NCI-H1048 (cell line): ENCODE data around the gene FKBP8.

Experiments used
- DNase-seq: peaks from one replicate; lab custom pipeline; 2025; lab: John Stamatoyannopoulos, UW

The FKBP8 gene

GRCh38 chr19:18502246-18502637 lies 41.1 kb downstream of the FKBP8 start:
- no peak for DNase-seq

GRCh38 chr19:18501832-18502231 lies 41.5 kb downstream of the FKBP8 start:
- no peak for DNase-seq

GRCh38 chr19:18501351-18501750 lies 42.0 kb downstream of the FKBP8 start:
- DNase-seq = no peak

GRCh38 chr19:18500799-18501198 lies 42.6 kb downstream of the FKBP8 start:
- DNase-seq = no peak

- DNase-seq = no peak
Observed at GRCh38 chr19:18500376-18500775, 43.0 kb downstream of the FKBP8 start.

GRCh38 chr19:18499055-18499775 lies 44.2 kb downstream of the FKBP8 start:
- no peak for DNase-seq

DNA sequence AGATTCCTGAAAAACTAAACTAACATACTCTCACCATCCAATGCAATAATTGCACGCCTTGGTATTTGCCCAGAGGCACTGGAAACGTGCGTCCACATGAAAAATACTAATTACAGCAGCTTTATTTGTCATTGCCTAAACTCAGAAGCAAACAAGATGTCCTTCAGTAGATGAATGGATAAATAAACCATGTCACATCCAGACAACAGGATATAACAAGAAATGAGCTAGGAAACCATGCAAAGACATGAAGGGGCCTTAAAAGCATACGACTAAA lies 46.5 kb downstream of the FKBP8 start:
- DNase-seq = no peak

DNA sequence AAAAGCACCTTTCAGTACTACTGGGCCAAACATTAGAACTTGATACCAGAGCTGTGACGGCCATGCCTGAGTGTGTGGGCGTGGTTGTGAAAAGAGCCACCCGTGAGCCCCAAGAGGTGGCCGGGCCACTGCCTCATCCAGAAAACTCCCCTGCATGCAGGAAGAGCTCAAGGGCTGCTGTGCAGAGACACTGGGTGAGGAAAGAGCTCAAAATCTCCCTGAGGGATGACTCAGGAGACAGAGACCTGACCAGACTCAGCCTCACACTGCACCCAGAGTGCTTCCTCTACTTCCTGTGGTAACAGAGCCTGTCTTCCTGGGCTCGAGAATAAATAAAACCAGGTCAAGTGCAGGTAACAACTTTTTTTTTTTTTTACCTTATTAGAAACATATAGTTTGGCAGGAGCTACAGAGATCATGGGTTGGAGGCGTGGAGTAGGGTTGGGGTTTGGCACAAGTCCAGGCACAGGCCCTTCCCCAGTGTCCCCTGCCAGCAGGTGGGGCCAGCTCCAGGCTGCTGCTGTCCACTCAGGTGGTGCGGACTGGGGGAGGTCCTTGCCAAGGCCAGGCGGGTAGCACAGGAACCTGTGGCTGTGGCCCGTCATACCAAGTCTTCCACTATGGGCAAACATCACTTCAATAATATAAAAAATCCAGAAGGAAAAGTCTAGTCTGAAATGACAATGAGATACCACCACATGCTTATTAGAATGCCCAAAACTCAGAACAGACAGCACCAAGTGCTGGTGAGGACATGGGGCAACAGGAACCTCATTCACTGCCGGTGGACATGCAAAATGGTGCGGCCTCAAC lies 47.0 kb downstream of the FKBP8 start:
- no peak for DNase-seq

DNA sequence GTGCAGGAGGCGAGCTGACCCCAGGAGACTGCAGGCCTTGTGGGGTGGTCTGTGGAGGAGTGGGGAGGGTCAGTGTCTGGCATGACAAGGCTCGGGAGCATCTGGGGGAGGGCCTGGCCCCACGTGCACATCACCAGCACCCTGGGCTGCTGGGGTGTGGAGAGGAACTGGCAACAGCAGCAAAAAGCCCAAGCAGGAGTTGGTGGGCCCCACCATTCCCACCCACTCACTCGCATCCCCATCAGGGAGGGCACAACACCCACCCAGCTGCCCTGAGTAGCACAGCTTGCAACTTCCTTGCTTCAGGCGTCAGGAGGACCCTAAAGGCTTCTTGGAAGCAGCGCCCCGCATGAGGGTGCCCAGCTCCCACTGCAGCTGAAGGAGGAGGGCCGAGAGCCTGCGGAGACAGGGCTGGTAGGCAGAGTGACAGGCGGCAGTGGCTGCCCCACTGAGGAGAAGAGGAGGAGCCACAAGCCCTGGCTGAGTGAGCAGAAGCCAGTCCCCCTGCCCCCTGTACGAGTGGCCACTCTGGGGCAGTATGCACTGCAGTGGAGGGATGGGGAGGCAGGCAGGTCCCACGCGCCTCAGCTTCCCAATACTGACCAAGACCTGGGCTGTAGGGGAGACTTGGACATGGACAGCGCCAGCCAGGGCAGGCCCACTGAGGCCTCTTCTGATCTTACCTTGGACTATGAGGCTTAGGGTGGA lies 48.0 kb downstream of the FKBP8 start:
- DNase-seq = no peak

GRCh38 chr19:18494267-18494607 lies 49.1 kb downstream of the FKBP8 start:
- DNase-seq = no peak

DNA sequence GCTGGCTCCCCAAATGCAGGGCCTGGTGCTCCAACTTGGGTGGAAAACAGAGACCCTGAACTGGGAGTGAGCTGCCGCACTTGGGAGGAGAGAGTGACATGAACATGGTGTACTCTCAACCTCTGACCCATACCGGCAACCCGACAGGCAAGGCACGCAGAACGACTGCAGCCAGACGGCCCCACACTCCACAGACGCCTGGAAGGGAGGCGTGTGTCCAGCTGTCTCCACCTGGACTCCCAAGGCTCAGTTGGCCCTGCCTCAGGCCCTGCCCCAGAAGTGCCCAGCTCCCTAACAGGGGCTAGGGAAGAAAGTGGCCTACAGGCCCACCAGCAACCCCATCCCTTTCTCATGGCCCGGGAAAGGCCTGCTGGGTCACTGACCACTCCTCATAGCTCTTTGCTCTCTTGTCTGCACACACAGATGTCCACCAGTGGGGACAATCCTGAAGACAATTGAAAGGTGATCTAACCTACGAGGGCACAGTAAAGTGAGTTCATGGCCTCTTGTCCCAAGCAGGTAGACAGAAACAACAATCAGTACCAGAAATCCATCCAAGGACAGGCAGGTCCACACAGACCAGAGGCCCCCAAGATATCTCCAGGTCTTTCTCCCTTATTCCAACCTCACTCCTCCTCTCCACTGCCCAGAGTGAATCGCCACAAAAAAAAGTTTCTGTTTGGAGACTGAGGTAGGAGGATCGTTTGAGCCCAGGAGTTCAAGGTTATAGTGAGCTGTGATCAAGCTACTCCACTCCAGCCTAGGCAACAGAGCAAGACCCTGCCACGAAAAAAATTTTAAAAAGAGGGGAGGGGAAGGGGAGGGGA lies 49.7 kb downstream of the FKBP8 start:
- no peak for DNase-seq

- no peak for DNase-seq
Observed at GRCh38 chr19:18491995-18492953, 51.1 kb downstream of the FKBP8 start.

GRCh38 chr19:18490728-18491127 lies 52.6 kb downstream of the FKBP8 start:
- DNase-seq = no peak

DNA sequence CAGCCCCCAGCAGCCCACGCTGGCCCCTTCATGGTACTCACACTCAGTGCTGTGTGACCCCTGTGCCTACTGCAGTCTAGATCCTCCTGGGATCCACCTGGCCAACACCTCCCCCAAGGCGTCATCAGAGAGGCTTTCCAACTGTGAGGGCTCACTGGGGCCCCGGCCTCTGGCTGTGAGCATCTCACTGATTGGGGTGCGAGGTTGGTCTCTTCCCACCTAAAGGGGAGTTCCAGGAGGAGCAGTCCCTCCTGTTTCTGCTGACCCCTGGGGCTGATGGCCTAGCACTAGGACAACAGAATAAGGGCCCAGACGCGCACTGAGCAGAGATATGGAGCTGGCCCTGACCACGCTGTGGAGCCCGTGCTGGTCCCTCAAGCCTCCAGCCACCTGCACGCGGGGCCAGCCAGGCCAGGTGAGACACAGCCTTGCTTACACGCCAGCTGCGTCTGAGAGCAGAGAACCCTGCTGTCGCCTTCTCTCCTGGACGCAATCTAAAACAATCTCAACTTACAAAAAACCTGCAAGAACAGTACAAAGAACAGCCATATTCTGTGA lies 53.7 kb downstream of the FKBP8 start:
- DNase-seq = no peak

DNA sequence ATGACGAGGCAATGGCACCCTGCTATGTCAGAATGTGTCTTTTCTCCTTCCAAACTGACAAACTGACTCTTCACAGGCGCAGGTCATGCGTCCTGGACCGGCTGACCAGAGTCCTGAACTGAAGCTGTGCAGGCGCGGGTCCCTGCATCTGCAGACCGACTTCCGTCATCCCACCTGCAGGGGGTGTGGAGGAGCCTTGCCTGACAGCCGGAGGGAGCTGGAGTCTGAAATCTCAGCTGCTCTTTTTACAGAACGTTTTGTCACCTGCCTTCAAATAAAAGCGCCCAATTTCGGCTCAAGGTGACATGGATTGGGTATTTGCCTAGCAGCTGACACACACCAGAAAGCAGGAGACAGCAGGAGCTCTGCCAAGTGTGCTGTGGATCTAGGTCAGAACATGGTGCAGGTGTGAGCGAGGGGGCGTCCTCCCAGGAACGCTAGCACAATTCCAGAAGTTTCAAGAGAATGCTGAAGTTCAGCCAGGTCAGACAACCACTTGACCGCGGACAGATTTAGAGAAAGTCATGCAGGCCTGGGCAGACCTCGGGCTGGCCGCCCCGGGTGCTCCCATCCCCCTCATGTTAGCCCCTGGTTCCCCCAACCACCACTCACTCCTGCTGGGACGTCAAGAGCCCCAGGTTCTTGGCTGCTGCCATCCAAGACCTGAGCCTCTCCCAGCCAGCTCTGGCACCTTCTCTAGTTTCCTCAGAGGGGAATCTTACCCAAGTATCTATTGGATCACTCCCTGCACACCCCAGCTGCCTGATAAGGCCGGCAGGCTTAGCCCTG lies 54.3 kb downstream of the FKBP8 start:
- DNase-seq = no peak

DNA sequence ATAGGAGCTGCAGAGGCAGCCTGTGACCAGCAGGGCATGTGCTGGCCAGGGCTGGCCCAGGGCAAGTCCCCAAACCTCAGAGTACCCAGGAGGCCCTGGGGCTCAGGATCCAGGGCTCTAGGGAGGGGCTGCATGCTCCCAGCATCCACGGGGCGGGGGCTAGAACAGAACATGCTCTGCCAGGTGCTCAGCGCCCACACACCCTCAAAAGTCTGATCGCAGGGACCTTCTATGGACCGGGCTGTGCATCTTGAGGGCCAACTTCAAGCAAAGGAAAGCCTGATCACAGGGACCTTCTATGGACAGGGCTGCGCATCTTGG lies 55.0 kb downstream of the FKBP8 start:
- no peak for DNase-seq

DNA sequence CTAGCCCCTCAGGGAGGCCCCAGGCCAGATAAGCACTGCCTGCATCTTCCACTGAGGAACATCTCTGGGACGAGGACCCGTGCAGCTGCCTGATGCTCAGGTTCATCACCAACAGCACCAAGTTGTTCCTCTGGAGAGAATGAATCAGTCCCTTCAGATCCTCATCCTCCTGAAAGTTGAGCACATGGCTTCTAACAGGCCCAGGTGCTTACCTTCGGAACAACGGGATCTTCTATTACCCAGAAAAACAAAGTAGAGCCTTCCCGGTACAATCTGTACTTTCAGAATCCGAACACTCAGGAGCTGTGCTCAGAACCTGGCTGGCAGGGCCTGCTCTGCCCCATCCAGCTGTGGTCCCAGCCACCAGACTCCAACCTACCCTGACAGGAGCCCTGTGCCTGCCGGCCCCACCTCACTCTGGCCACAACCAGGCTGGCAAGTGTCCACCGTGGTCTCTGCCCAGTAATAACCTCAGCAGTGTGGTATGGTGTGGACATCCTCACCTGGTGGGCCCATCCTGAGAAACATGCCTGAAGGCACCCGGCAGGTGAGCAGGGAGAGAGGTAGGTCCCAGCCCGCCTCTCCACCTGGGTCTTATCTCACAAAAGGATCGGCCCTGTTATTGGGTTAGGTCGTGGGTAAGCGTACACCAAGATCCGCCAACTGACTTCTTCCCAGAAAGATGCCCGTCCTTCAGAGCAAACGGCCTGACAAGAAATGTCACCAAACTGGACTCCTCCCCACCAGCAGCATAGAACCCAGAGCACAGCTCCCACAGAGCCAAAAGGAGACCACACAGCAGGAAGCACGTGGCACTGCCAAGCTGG lies 55.6 kb downstream of the FKBP8 start:
- DNase-seq = no peak

DNA sequence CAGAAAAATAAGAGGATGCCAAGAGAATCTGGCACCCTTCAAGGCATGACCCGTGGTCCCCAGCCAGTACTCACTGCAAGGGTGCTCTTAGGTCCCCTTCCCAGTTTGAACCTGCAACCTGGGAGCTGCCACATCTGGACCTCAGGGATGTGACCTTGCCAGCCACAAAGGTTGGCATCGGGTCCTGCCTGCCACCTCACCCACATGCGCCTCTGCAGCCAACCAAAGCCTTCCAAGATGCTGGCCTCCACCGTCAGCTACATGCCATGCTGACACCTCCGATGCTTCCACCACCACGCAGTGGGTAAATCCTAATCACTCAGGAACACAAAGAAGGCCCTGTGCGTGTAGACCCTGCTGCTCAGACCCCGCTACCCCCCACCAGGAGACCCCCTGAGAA lies 56.6 kb downstream of the FKBP8 start:
- no peak for DNase-seq

DNA sequence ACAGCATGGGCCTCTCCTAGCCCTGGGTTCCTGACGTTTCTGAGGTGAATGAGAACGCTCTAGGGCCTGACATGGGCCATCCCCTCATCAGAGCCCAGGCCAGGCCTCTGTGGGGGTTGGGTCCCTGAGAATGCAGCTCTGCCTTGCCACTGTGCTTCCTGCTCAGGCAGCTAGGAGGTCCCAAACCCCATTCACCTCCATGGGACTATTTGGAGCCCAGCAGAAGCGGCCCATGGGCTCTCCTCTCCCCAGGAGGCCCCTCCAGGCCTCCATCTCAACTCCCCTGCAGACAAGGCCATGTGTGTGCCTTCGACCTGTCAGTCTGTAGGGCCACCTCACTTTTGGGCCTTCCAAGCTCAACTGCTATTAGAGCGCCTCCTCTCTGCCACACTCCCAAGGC lies 58.4 kb downstream of the FKBP8 start:
- DNase-seq = no peak
